ENCODE measurements around the gene MB. TPM values are rescaled to one million over a fixed set of nuclear protein-coding genes. Genes with fewer than 3 reads are reported as not detected.

Gene MB
- total RNA-seq, 4 donors from 2014 or later, result 4.3 to 17.8 (median 9.1) TPM

GRCh38 chr22:35569916-35570315 lies 47.2 kb downstream of the MB start:
- H3K27me3 ChIP-seq, result no peaks in the 10 kb centered on the region
- no peak for TF ChIP-seq POLR2A (IDR thresholded peaks at IDR 0.05)
- TF ChIP-seq POLR2AphosphoS5 (IDR thresholded peaks at IDR 0.05), result no peak
- TF ChIP-seq EP300 (IDR thresholded peaks at IDR 0.05), result no peak
- TF ChIP-seq CTCF (IDR thresholded peaks at IDR 0.05), result no peak

GRCh38 chr22:35568751-35569739 lies 48.1 kb downstream of the MB start:
- H3K27me3 ChIP-seq, result no peaks in the 10 kb centered on the region
- H3K36me3 ChIP-seq, result no peaks in the 10 kb centered on the region
- WGBS, result 63% methylated on average over 17 of the region's 17 CpGs
- H3K9me3 ChIP-seq, result no peaks in the 10 kb centered on the region
- peaks cover 19% of the 10 kb centered on the region for H3K4me1 ChIP-seq
- no peak for DNase-seq (ENCODE audit: low spot score in 2 of 2)
- no peak overlapping the region for H3K27ac ChIP-seq
- H3K4me3 ChIP-seq, result no peak overlapping the region
- TF ChIP-seq EP300 (IDR thresholded peaks at IDR 0.05), result no peak
- no peak for TF ChIP-seq POLR2A (IDR thresholded peaks at IDR 0.05)
- no peak for TF ChIP-seq POLR2AphosphoS5 (IDR thresholded peaks at IDR 0.05)
- TF ChIP-seq CTCF (IDR thresholded peaks at IDR 0.05), result no peak

More at GRCh38 chr22:35569916-35570315, 47.2 kb downstream of the MB start:
- Histone ChIP-seq H3K27ac (no peak overlapping the region), H3K4me3 (no peak overlapping the region), H3K36me3 (no peaks in the 10 kb centered on the region), H3K4me1 (peaks cover 14% of the 10 kb centered on the region), H3K9me3 (no peaks in the 10 kb centered on the region)
- DNase-seq (ENCODE audit: low spot score in 2 of 2), result no peak
- 88% methylated on average over 13 of the region's 13 CpGs for WGBS

GRCh38 chr22:35567351-35568141 lies 49.6 kb downstream of the MB start:
- TF ChIP-seq POLR2A (IDR thresholded peaks at IDR 0.05) (no peak), CTCF (IDR thresholded peaks at IDR 0.05) (no peak), EP300 (IDR thresholded peaks at IDR 0.05) (no peak), POLR2AphosphoS5 (IDR thresholded peaks at IDR 0.05) (no peak)
- no peaks in the 10 kb centered on the region for H3K9me3 ChIP-seq
- DNase-seq (ENCODE audit: low spot score in 2 of 2), result no peak
- H3K4me1 ChIP-seq, result peaks cover 19% of the 10 kb centered on the region
- WGBS, result 56% methylated on average over 18 of the region's 23 CpGs
- no peak overlapping the region for H3K27ac ChIP-seq
- no peaks in the 10 kb centered on the region for H3K27me3 ChIP-seq
- H3K36me3 ChIP-seq, result no peaks in the 10 kb centered on the region
- H3K4me3 ChIP-seq, result no peak overlapping the region

- WGBS, result 61% methylated on average over 10 of the region's 10 CpGs
- no peak overlapping the region for H3K27ac ChIP-seq
- DNase-seq (ENCODE audit: low spot score in 2 of 2), result no peak
- no peaks in the 10 kb centered on the region for H3K9me3 ChIP-seq
- no peak for TF ChIP-seq CTCF (IDR thresholded peaks at IDR 0.05)
- TF ChIP-seq POLR2A (IDR thresholded peaks at IDR 0.05), result no peak
- no peak for TF ChIP-seq EP300 (IDR thresholded peaks at IDR 0.05)
- TF ChIP-seq POLR2AphosphoS5 (IDR thresholded peaks at IDR 0.05), result no peak
- peaks cover 19% of the 10 kb centered on the region for H3K4me1 ChIP-seq
- H3K4me3 ChIP-seq, result no peak overlapping the region
- peaks cover 3% of the 10 kb centered on the region for H3K27me3 ChIP-seq
- no peaks in the 10 kb centered on the region for H3K36me3 ChIP-seq
Observed at GRCh38 chr22:35564975-35565867, 51.9 kb downstream of the MB start.
